Mucosa of stomach (tissue), 1 donor: Measurements from ENCODE around the gene ZNF490.
A peak's percentile ranks its signal among the peaks of the same experiment; 100 is the strongest.
"Not testable (repeated sequence)": the region's sequence is repeated elsewhere in the genome, so short reads cannot be mapped to it uniquely, and the experiment has no call there.

ENCODE experiments used
- H3K27me3 ChIP-seq: one replicate; pipeline ENCODE4 v1.7.0; 2013; ENCODE audit warnings: mild to moderate bottlenecking, low read length; ENCODE audit not compliant: control insufficient read depth, insufficient read depth
- H3K36me3 ChIP-seq: one replicate; pipeline ENCODE4 v1.7.0; 2013; ENCODE audit warnings: low read length; ENCODE audit not compliant: control insufficient read depth, insufficient read depth
- H3K4me1 ChIP-seq: one replicate; pipeline ENCODE4 v1.7.0; 2013; ENCODE audit warnings: mild to moderate bottlenecking, low read length; ENCODE audit not compliant: control insufficient read depth, insufficient read depth
- H3K4me3 ChIP-seq: one replicate; pipeline ENCODE4 v1.7.0; 2013; ENCODE audit warnings: low read length
- H3K9ac ChIP-seq: one replicate; pipeline ENCODE4 v1.7.0; 2013; ENCODE audit warnings: mild to moderate bottlenecking, low read length, moderate library complexity
- H3K9me3 ChIP-seq: one replicate; pipeline ENCODE4 v1.7.0; 2013; ENCODE audit warnings: mild to moderate bottlenecking, low read length, moderate library complexity; ENCODE audit not compliant: control insufficient read depth
- donor health status: Pancreatic carcinoma.

The ZNF490 gene

DNA sequence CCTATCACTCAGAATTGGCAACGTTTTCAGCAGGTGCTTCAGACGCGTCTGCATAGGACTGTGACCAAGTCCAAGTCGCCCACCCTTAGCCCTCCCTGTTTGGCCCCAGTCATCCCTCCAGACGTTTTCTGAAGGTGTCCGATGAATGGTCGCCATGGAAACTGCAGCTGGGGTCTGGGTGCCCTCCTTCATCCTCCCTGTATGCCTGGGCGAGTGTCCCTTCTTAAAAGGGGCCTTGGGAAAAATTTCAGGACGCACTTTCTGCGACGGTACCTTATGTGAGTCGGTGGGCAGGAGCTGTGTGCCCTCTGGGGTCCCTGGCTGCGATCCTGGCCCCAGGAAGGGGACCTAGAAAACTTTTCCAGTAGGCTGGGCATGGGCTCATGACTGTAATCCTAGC is 30.8 kb upstream of the ZNF490 start:
- no peak overlapping the region for H3K4me3 ChIP-seq
- H3K9ac ChIP-seq, result no peak overlapping the region
- H3K4me1 ChIP-seq, result peaks cover 9% of the 10 kb centered on the region
- no peaks in the 10 kb centered on the region for H3K36me3 ChIP-seq
- no peaks in the 10 kb centered on the region for H3K9me3 ChIP-seq
- H3K27me3 ChIP-seq, result no peaks in the 10 kb centered on the region

DNA sequence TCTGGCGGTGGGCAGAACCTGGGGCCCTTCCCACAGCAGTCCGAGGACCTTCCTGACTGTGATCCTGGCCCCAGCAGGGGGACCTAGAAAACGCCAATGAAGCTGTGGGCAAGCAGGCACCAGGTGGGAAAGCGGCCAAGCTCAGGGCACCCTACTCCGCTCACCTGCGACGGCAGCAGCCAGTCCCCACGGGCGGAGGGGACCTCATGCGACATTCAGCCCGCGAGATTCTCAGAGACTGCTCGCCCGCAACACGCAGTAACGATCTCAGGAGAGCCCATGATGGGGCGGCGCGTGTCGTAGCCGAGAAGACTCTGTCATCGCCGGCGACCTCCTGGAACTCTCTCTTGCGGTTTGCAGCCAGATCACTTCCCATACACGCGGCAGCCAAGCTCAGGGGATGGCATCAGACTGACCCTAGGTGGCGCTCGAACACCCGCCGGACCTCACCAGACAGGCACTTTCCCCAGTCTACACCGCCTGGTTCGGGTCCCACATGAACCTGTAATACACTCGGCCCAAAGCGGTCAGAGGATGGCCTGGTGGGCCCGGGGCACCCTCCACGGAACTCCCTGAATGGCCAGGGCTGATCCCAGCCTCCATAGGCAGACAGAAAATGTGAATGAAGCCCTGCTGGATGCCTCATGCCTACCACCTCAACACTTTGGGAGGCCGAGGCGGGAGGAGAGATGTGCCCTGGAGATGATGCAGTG is 29.4 kb upstream of the ZNF490 start:
- Histone ChIP-seq H3K27me3 (no peaks in the 10 kb centered on the region), H3K4me3 (no peak overlapping the region), H3K9me3 (no peaks in the 10 kb centered on the region), H3K9ac (peak overlapping the region; percentile 41), H3K4me1 (peaks cover 9% of the 10 kb centered on the region), H3K36me3 (no peaks in the 10 kb centered on the region)

DNA sequence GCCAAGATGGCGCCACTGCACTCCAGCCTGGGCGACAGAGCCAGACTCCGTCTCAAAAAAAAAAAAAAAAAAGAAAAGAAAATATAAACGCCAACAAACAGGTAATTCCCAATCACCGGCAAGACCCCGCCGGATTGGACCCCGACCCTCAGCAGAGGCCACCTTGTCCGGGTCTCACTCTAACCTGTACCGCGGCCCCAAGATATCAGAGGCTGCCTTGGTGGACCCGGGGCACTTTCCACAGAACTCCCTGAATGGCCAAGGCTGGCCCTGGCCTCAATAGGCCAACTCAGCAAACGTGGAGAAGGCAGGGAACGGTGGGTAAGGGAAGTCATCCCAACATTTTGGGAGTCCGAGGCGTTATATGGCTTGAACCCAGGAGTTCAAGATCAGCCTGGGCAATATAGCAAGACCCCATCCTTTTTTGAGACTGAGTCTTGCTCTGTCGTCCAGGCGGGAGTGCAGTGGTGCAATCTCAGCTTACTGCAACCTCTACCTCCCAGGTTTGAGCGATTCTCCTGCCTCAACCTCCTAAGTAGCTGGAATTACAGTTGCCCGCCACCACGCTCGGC is 28.1 kb upstream of the ZNF490 start:
- no peak overlapping the region for H3K9ac ChIP-seq
- H3K4me3 ChIP-seq, result no peak overlapping the region
- no peaks in the 10 kb centered on the region for H3K9me3 ChIP-seq

DNA sequence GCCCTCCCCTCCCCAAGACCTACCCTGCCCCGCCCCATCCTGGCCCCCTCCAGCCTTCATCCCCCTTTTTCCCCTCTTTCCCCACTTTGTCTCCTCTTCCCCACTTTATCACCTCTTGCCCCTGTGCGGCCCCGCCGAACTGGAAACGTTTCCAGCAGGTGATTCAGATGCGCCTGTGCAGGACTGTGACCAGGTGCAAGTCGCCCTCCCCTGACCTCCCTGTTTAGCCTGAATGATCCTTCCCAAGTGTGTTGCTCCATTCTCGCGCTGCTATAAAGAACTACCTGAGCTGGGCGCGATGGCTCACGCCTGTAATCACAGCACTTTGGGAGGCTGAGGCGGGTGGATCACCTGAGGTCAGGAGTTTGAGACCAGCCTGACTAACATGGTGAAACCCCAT is 26.0 kb upstream of the ZNF490 start:
- Histone ChIP-seq H3K9ac (no peak overlapping the region), H3K9me3 (no peaks in the 10 kb centered on the region), H3K4me3 (no peak overlapping the region), H3K4me1 (peaks cover 9% of the 10 kb centered on the region), H3K36me3 (no peaks in the 10 kb centered on the region), H3K27me3 (no peaks in the 10 kb centered on the region)

More for the DNA sequence above, 28.1 kb upstream of the ZNF490 start:
- Histone ChIP-seq H3K27me3 (no peaks in the 10 kb centered on the region), H3K4me1 (peaks cover 9% of the 10 kb centered on the region), H3K36me3 (no peaks in the 10 kb centered on the region)

DNA sequence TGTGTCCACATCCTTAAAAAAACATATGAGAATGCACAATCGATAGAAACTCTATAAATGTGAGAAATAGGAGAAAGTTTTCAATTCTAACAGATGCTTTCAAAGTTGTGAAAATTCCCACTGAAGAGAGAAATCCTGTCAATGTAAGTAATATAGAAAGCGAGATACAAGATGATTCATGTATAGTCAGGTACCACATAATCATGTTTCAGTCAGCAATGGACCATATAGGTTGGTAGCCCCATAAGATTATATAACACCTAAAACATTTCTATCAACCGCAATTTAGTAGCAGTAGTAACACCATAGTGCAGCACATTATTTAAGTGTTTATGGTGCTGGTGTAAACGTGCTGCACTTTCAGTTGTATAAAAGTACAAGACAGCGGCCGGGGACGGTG is 18.6 kb upstream of the ZNF490 start:
- H3K27me3 ChIP-seq, result no peaks in the 10 kb centered on the region
- peaks cover 22% of the 10 kb centered on the region for H3K9me3 ChIP-seq
- H3K36me3 ChIP-seq, result peaks cover 26% of the 10 kb centered on the region
- no peak overlapping the region for H3K9ac ChIP-seq
- H3K4me1 ChIP-seq, result no peaks in the 10 kb centered on the region
- H3K4me3 ChIP-seq, result no peak overlapping the region

DNA sequence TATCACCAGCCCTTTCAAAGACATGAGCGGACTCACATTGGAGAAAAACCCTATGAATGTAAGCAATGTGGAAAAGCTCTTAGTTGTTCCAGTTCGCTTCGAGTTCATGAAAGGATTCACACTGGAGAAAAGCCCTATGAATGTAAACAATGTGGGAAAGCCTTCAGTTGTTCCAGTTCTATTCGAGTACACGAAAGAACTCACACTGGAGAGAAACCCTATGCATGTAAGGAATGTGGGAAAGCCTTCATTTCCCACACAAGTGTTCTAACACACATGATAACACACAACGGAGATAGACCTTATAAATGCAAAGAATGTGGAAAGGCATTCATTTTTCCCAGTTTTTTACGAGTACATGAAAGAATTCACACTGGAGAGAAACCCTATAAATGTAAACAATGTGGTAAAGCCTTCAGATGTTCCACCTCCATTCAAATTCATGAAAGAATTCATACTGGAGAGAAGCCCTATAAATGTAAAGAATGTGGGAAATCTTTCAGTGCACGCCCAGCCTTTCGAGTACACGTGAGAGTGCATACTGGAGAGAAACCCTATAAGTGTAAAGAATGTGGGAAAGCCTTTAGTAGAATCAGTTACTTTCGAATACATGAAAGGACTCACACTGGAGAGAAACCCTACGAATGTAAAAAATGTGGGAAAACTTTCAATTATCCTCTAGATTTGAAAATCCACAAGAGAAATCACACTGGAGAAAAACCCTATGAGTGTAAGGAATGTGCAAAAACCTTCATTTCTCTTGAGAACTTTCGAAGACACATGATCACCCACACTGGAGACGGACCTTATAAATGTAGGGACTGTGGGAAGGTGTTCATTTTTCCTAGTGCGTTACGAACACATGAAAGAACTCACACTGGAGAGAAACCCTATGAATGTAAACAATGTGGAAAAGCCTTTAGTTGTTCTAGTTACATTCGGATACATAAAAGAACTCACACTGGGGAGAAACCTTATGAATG is 17.7 kb upstream of the ZNF490 start:
- no peak overlapping the region for H3K9ac ChIP-seq

DNA sequence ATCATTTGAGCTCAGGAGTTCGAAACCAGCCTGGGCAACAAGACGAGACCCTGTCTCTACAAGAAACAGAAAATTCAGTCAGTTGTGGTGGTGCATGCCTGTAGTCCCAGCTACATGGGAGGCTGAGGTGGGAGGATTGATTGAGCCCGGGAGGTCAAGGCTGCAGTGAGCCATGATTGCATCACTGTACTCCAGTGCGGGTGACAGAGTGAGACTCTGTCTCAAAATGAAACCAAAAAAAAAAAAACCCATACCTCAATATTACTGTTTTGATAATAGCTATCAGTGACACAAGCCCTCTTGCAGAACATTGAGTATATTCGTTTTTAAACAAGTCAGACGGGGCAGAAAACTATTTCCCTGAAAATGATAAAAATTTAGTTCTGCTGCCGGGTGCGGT is 16.3 kb upstream of the ZNF490 start:
- peaks cover 26% of the 10 kb centered on the region for H3K36me3 ChIP-seq

More for the DNA sequence above, 17.7 kb upstream of the ZNF490 start:
- Histone ChIP-seq H3K4me3 (no peak overlapping the region), H3K9me3 (peaks cover 22% of the 10 kb centered on the region), H3K27me3 (no peaks in the 10 kb centered on the region), H3K36me3 (peaks cover 26% of the 10 kb centered on the region), H3K4me1 (no peaks in the 10 kb centered on the region)

DNA sequence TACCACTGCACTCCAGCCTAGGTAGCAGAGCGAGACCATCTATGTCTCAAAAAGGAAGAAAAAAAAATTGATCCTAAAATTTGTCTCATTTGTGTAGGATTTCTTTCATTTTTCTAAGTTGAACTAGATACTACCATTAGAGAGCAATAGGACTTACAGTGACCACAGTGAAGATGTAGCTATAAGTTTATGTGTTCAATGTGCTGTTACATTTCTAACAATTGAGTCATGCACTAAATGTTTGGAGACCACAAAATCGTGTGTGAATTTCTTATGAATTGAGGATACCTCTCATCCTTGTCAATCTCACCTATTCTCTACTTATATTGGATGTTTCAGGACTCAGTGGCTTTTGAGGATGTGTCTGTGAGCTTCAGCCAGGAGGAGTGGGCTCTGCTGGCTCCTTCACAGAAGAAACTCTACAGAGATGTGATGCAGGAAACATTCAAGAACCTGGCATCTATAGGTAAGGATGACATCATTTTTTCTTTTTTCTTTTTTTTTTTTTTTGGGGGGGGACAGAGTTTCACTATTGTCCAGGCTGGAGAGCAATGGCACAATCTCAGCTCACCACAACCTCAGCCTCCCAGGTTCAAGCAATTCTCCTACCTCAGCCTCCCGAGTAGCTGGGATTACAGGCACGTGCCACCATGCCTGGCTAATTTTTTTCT is 12.9 kb upstream of the ZNF490 start:
- Histone ChIP-seq H3K27me3 (no peaks in the 10 kb centered on the region), H3K36me3 (peaks cover 17% of the 10 kb centered on the region), H3K9ac (no peak overlapping the region), H3K4me3 (no peak overlapping the region), H3K9me3 (peaks cover 15% of the 10 kb centered on the region), H3K4me1 (no peaks in the 10 kb centered on the region)

More for the DNA sequence above, 16.3 kb upstream of the ZNF490 start:
- Histone ChIP-seq H3K4me3 (no peak overlapping the region), H3K4me1 (no peaks in the 10 kb centered on the region), H3K27me3 (no peaks in the 10 kb centered on the region), H3K9ac (no peak overlapping the region), H3K9me3 (peaks cover 22% of the 10 kb centered on the region)

DNA sequence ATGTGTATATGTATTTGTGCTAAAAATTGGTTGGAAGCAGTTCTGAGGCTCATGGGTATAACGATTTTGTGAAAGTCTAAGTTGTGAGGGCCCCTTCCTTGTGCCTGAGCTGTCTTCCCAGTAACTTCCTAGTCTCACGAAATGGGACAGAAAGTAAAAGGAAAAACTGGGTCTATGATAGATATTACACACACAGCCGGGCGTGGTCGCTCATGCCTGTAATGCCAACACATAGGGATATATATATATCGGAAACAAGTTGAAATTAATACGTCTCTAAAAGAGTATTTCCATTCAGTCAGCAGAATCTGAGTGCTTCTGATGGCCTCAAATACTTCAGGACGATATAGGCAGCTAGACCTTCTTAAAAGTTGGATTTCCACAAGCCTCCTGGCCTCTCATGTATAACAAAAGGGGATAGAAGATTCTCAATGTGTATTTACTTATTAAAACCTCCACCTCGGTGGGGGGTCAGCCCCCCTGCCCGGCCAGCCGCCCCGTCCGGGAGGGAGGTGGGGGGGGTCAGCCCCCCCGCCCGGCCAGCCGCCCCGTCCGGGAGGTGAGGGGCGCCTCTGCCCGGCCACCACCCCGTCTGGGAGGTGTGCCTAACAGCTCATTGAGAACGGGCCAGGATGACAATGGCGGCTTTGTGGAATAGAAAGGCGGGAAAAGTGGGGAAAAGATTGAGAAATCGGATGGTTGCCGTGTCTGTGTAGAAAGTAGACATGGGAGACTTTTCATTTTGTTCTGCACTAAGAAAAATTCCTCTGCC is 10.8 kb upstream of the ZNF490 start:
- not testable (repeated sequence) for H3K4me1 ChIP-seq, H3K27me3 ChIP-seq, H3K36me3 ChIP-seq, H3K9me3 ChIP-seq, H3K9ac ChIP-seq, H3K4me3 ChIP-seq

DNA sequence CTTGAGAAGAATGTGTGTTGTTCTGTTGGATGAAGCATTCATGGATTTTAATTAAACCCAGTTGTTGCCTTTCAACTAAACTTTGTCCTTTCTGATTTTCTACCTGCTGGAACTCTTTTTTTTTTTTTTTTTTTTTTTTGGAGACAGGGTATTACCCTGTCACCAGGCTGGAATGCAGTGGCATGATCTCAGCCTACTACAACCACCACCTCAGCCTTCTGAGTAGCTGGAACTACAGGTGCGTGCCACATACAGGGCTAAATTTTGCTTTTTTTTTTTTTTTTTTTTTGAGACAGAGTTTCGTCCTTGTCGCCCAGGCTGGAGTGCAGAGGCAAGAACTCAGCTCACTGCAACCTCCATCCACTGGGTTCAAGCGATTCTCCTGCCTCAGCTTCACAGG is 7.0 kb upstream of the ZNF490 start:
- Histone ChIP-seq H3K4me3 (no peak overlapping the region), H3K4me1 (no peaks in the 10 kb centered on the region), H3K9ac (no peak overlapping the region), H3K9me3 (no peaks in the 10 kb centered on the region), H3K27me3 (no peaks in the 10 kb centered on the region), H3K36me3 (no peaks in the 10 kb centered on the region)

DNA sequence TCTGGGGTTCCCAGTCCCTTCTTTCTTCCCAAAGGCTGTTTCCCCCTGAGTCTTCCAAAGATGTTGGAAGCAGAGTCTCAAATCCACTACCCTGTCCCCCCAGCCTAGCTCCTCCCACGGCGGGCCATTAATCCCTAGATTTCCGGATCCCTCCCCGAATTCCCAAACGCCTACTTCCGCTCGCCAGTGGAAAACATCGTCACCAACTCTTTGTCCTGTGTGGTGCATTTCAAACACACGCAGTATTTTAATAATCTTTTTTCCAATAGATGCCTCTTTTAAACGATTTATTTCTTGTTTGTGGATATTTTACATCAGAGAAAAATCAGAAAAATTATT is 717 bp upstream of the ZNF490 start:
- H3K9ac ChIP-seq, result peak overlapping the region; percentile 93
- H3K27me3 ChIP-seq, result no peaks in the 10 kb centered on the region
- H3K9me3 ChIP-seq, result no peaks in the 10 kb centered on the region
- peak overlapping the region; percentile 89 for H3K4me3 ChIP-seq
- H3K36me3 ChIP-seq, result no peaks in the 10 kb centered on the region
- H3K4me1 ChIP-seq, result peaks cover 4% of the 10 kb centered on the region
